K562 (cell line): ENCODE measurements around the gene KARS1. TPM values are rescaled to one million over a fixed set of nuclear protein-coding genes. Genes with fewer than 3 reads are reported as not detected.

Experiments used
- ARID3B ChIP-seq: fragments of 250-450 bp; sonication (Bioruptor Pico); IDR thresholded peaks from 2 replicates; pipeline ENCODE4 v1.4.0; 2020; ENCODE audit warnings: borderline replicate concordance
- DMBX1 ChIP-seq: fragments of 250-450 bp; sonication (Bioruptor Pico); IDR thresholded peaks from 2 replicates; pipeline ENCODE4 v1.8.0; 2022; ENCODE audit warnings: inconsistent platforms, mild to moderate bottlenecking, moderate library complexity, borderline replicate concordance
- ILK ChIP-seq: fragments of 450-650 bp; IDR thresholded peaks from 2 replicates; pipeline ENCODE4 v1.6.1; 2016; ENCODE audit warnings: missing genetic modification characterization, low read depth, mild to moderate bottlenecking, missing compliant biosample characterization, moderate library complexity, borderline replicate concordance
- L3MBTL2 ChIP-seq: fragments of 450-650 bp; IDR thresholded peaks from 2 replicates; pipeline ENCODE4 v1.6.1; 2016; ENCODE audit warnings: mild to moderate bottlenecking, moderate library complexity
- MBD2 ChIP-seq: sonication (generic); IDR thresholded peaks from 2 replicates; pipeline ENCODE4 v1.6.1; 2016; ENCODE audit warnings: low read depth, borderline replicate concordance
- NONO ChIP-seq, 2 experiments: fragments of 200-400 bp in 1 of 2; fragments of 450-650 bp in 1 of 2; formaldehyde crosslinking in 1 of 2; IDR thresholded peaks; 2 replicates each; pipeline ENCODE4 v1.6.1; 2017; ENCODE audit warnings: low read depth in 2 of 2, mild to moderate bottlenecking in 2 of 2, moderate library complexity in 2 of 2, low read length in 1 of 2
- NR2F6 ChIP-seq: fragments of 450-650 bp; formaldehyde crosslinking; IDR thresholded peaks from 2 replicates; pipeline ENCODE4 v1.4.0; 2020; ENCODE audit warnings: mild to moderate bottlenecking
- PRMT5 ChIP-seq: sonication (generic); formaldehyde crosslinking; IDR thresholded peaks from 2 replicates; pipeline ENCODE4 v1.5.0; 2020; ENCODE audit warnings: missing genetic modification reagents
- PTTG1 ChIP-seq: fragments of 450-650 bp; IDR thresholded peaks from 2 replicates; pipeline ENCODE4 v1.6.1; 2016; ENCODE audit warnings: low read depth, mild to moderate bottlenecking, missing genetic modification characterization, missing compliant biosample characterization
- RBM17 ChIP-seq: fragments of 200-400 bp; formaldehyde crosslinking; IDR thresholded peaks from 2 replicates; pipeline ENCODE4 v1.6.1; 2017; ENCODE audit warnings: low read depth, mild to moderate bottlenecking, low read length, borderline replicate concordance
- RCOR1 ChIP-seq, 2 experiments: IDR thresholded peaks; 2 replicates each; pipeline ENCODE4 v1.6.1; 2012; ENCODE audit warnings: low read depth in 2 of 2, low read length in 2 of 2, borderline replicate concordance in 1 of 2, improper control_type of control experiment in 1 of 2
- RNF219 ChIP-seq: fragments of 250-450 bp; sonication (Bioruptor Pico); IDR thresholded peaks from 2 replicates; pipeline ENCODE4 v1.5.0; 2022; ENCODE audit warnings: mild to moderate bottlenecking
- SUPT5H ChIP-seq: fragments of 450-650 bp; IDR thresholded peaks from 2 replicates; pipeline ENCODE4 v1.6.1; 2016
- ZBTB11 ChIP-seq, 3 experiments: fragments of 200-800 bp in 1 of 3; fragments of 250-450 bp in 1 of 3; fragments of 450-650 bp in 1 of 3; sonication (Bioruptor Pico) in 1 of 3; sonication (Bioruptor generic) in 1 of 3; formaldehyde crosslinking in 1 of 3; IDR thresholded peaks; 2 replicates each; pipeline versions ENCODE4 v1.6.1 to v1.8.0; 2016 to 2022; ENCODE audit warnings: mild to moderate bottlenecking in 2 of 3, missing genetic modification characterization in 2 of 3, missing compliant biosample characterization in 1 of 3, moderate library complexity in 1 of 3
- polyA plus RNA-seq, 8 experiments: library from polyadenylated mRNA; depleted of rRNA in 4 of 8; stranded (reverse) in 5 of 8; unstranded in 3 of 8; fragments of >200 nt; fragmentation: Nextera tagmentation in 2 of 8; fragmentation: Illumina TruSeq in 1 of 8; extraction: Ambion mirVana in 2 of 8; extraction: Trizol in 1 of 8; gene quantifications; 2 replicates each; pipeline versions ENCODE4 v1.2.1 to v1.2.3, GENCODE V29; 2011 to 2014; ENCODE audit warnings: inconsistent platforms in 1 of 8, missing spikeins in 1 of 8
- total RNA-seq, 7 experiments: library from RNA; depleted of rRNA in 6 of 7; stranded (reverse); fragments of >200 nt in 6 of 7; fragmentation: Illumina TruSeq in 2 of 7; extraction: Trizol in 2 of 7; gene quantifications; 2 replicates each; pipeline versions ENCODE4 v1.2.1 to v1.2.3, GENCODE V29; 2011 to 2021; ENCODE audit warnings: low replicate concordance in 1 of 7
- TF ChIP-seq, protein P1 (sequence below): fragments of 450-650 bp; IDR thresholded peaks from 2 replicates; pipeline ENCODE4 v1.6.1; 2017; ENCODE audit warnings: mild to moderate bottlenecking, moderate library complexity
- TF ChIP-seq, protein P2 (sequence below): fragments of 250-450 bp; sonication (Bioruptor Pico); IDR thresholded peaks from 2 replicates; pipeline ENCODE4 v1.5.0; 2021; ENCODE audit warnings: mild to moderate bottlenecking, borderline replicate concordance

The KARS1 gene
- total and polyA plus RNA-seq, 9 of the 15 experiments (the other 6 are each of a cell fraction or from before 2014, with no cell fraction given), result 223 to 386 (median 304) TPM

- TF ChIP-seq DMBX1 (no peak), RBM17 (no peak), MBD2 (0 out of 2 replicates have a peak, but pooled peaks have one; percentile 31), RCOR1 (IDR thresholded peaks at IDR 0.05; ENCODE audit: borderline replicate concordance in 1 of 2, low read depth in 2 of 2, low read length in 2 of 2) (peak in 1 of 2 experiments; percentile 92; a peak in 2 of 4 replicates), PRMT5 (CRISPR knock-in tag) (no peak), PTTG1 (tag) (no peak), ARID3B (no peak), NONO (IDR thresholded peaks at IDR 0.05; ENCODE audit: low read depth in 2 of 2, low read length in 1 of 2) (no peak), ZBTB11 (CRISPR knock-in tag; IDR thresholded peaks at IDR 0.05) (no peak), SUPT5H (no peak), L3MBTL2 (no peak), RNF219 (no peak), ILK (tag) (no peak), NR2F6 (CRISPR knock-in tag) (no peak)
- TF ChIP-seq, protein P1, sequence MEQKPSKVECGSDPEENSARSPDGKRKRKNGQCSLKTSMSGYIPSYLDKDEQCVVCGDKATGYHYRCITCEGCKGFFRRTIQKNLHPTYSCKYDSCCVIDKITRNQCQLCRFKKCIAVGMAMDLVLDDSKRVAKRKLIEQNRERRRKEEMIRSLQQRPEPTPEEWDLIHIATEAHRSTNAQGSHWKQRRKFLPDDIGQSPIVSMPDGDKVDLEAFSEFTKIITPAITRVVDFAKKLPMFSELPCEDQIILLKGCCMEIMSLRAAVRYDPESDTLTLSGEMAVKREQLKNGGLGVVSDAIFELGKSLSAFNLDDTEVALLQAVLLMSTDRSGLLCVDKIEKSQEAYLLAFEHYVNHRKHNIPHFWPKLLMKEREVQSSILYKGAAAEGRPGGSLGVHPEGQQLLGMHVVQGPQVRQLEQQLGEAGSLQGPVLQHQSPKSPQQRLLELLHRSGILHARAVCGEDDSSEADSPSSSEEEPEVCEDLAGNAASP, result no peak
- TF ChIP-seq, protein P2, sequence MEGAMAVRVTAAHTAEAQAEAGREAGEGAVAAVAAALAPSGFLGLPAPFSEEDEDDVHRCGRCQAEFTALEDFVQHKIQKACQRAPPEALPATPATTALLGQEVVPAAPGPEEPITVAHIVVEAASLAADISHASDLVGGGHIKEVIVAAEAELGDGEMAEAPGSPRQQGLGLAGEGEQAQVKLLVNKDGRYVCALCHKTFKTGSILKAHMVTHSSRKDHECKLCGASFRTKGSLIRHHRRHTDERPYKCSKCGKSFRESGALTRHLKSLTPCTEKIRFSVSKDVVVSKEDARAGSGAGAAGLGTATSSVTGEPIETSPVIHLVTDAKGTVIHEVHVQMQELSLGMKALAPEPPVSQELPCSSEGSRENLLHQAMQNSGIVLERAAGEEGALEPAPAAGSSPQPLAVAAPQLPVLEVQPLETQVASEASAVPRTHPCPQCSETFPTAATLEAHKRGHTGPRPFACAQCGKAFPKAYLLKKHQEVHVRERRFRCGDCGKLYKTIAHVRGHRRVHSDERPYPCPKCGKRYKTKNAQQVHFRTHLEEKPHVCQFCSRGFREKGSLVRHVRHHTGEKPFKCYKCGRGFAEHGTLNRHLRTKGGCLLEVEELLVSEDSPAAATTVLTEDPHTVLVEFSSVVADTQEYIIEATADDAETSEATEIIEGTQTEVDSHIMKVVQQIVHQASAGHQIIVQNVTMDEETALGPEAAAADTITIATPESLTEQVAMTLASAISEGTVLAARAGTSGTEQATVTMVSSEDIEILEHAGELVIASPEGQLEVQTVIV (CRISPR knock-in tag), result no peak
These were observed 22.5 kb downstream of the KARS1 start (continued) for GRCh38 chr16:75624921-75625334.
